Stomach (tissue), 4 donors: Measurements from ENCODE around the gene HSFX4.

Experiments used
- CTCF ChIP-seq, 7 experiments: fragments of 450-650 bp in 4 of 7; fragments of 200-600 bp in 3 of 7; sonication (generic) in 3 of 7; IDR thresholded peaks; one replicate each; pipeline ENCODE4 v1.5.1; 2016 to 2019; ENCODE audit warnings: antibody characterized with exemption in 7 of 7, control low read depth in 2 of 7, mild to moderate bottlenecking in 1 of 7
- EP300 ChIP-seq: sonication (generic); formaldehyde crosslinking; IDR thresholded peaks from one replicate; pipeline ENCODE4 v1.6.1; 2017; ENCODE audit warnings: antibody characterized with exemption
- POLR2A ChIP-seq, 4 donors: fragments of 450-650 bp; IDR thresholded peaks; one replicate each; pipeline ENCODE4 v1.6.1; 2016; ENCODE audit warnings: antibody characterized with exemption in 4 of 4, control low read depth in 2 of 4, mild to moderate bottlenecking in 1 of 4, moderate library complexity in 1 of 4
- POLR2AphosphoS5 ChIP-seq, 3 donors: sonication (generic); formaldehyde crosslinking; IDR thresholded peaks; one replicate each; pipeline ENCODE4 v1.6.1; 2016; ENCODE audit warnings: antibody characterized with exemption in 3 of 3

GRCh38 chrX:149939655-149939904, 10.2 kb downstream of the HSFX4 start:
- no peak for TF ChIP-seq CTCF (IDR thresholded peaks at IDR 0.05)
- no peak for TF ChIP-seq POLR2AphosphoS5 (IDR thresholded peaks at IDR 0.05)
- no peak for TF ChIP-seq EP300
- no peak for TF ChIP-seq POLR2A (IDR thresholded peaks at IDR 0.05)
